Gastrocnemius medialis (tissue), 4 donors: ENCODE measurements around the gene FAM124A. TPM values are rescaled to one million over a fixed set of nuclear protein-coding genes. Genes with fewer than 3 reads are reported as not detected.

Source experiments
- ATAC-seq, 2 donors: fragments of 150-250 bp; one replicate each; pipeline ENCODE4 v1.9.1; 2016
- DNase-seq, 2 donors: peaks; one replicate each; pipeline ENCODE4 v3.0.0-alpha.2; 2019
- H3K27ac ChIP-seq, 4 donors: fragments of 200-600 bp; sonication (generic); 1 replicate in 1 of 4; 2 replicates in 3 of 4; pipeline ENCODE4 v1.5.1; 2016 to 2018; ENCODE audit warnings: mild to moderate bottlenecking in 2 of 4, moderate library complexity in 1 of 4
- H3K27me3 ChIP-seq, 3 donors: fragments of 200-600 bp; sonication (generic) in 2 of 3; 1 replicate in 1 of 3; 2 replicates in 2 of 3; pipeline versions ENCODE4 v1.5.1 to v1.6.0; 2016 to 2019; ENCODE audit warnings: mild to moderate bottlenecking in 1 of 3, moderate library complexity in 1 of 3
- H3K36me3 ChIP-seq, 2 donors: fragments of 200-600 bp; sonication (generic) in 1 of 2; one replicate each; pipeline ENCODE4 v1.5.1; 2017 to 2018
- H3K4me1 ChIP-seq, 2 donors: fragments of 200-600 bp; sonication (generic) in 1 of 2; one replicate each; pipeline ENCODE4 v1.5.1; 2016 to 2017; ENCODE audit warnings: mild to moderate bottlenecking in 2 of 2
- H3K4me3 ChIP-seq, 4 donors: fragments of 200-600 bp; sonication (generic) in 3 of 4; 1 replicate in 1 of 4; 2 replicates in 3 of 4; pipeline ENCODE4 v1.5.1; 2016 to 2019; ENCODE audit warnings: mild to moderate bottlenecking in 2 of 4
- H3K9me3 ChIP-seq, 3 donors: fragments of 200-600 bp; sonication (generic) in 2 of 3; 1 replicate in 1 of 3; 2 replicates in 2 of 3; pipeline ENCODE4 v1.5.1; 2016 to 2019
- CTCF ChIP-seq, 5 experiments: fragments of 450-650 bp in 3 of 5; fragments of 200-600 bp in 2 of 5; sonication (generic) in 2 of 5; IDR thresholded peaks in 4 of 5; conservative IDR thresholded peaks in 1 of 5; 1 replicate in 4 of 5; 2 replicates in 1 of 5; pipeline ENCODE4 v1.5.1; 2016 to 2019; ENCODE audit warnings: antibody characterized with exemption in 5 of 5, mild to moderate bottlenecking in 3 of 5, moderate library complexity in 3 of 5
- POLR2A ChIP-seq, 2 donors: fragments of 450-650 bp; IDR thresholded peaks; one replicate each; pipeline ENCODE4 v1.6.1; 2017; ENCODE audit warnings: antibody characterized with exemption in 2 of 2, mild to moderate bottlenecking in 2 of 2, moderate library complexity in 2 of 2
- in situ Hi-C, 4 donors: fragments of 200-750 bp; cut with MboI; loops; one replicate each; pipeline versions ENCODE4 v1.15.0 to v1.8.0; 2017; ENCODE audit warnings: low sequenced_read_pairs in 4 of 4
- intact Hi-C: fragments of 100-400 bp; cut with DNase I; formaldehyde crosslinking; loops from one replicate; pipeline ENCODE4 v1.15.1; 2023; ENCODE audit warnings: low total_unique reads
- total RNA-seq, 4 donors: library from RNA; depleted of rRNA; stranded (reverse); fragments of >200 nt; gene quantifications; one replicate each; pipeline versions ENCODE4 v1.1.0 to v1.2.3, GENCODE V29; 2016

The FAM124A gene
- total RNA-seq, 4 donors from 2014 or later = 0.66 to 2.0 (median 0.81) TPM

- Histone ChIP-seq H3K4me1 (no peaks in the 10 kb centered on the region), H3K9me3 (no peaks in the 10 kb centered on the region), H3K27ac (no peak overlapping the region), H3K36me3 (no peaks in the 10 kb centered on the region), H3K27me3 (no peaks in the 10 kb centered on the region), H3K4me3 (no peak overlapping the region)
- intact Hi-C loops (no loop called here), in situ Hi-C loops (no loop called here)
- ATAC-seq (no peak), DNase-seq (no peak)
- TF ChIP-seq POLR2A (IDR thresholded peaks at IDR 0.05) (no peak), CTCF (IDR thresholded peaks at IDR 0.05 in 4 of 5, conservative IDR thresholded peaks at IDR 0.05 in 1 of 5) (no peak)
These were observed 107.4 kb downstream of the FAM124A start for GRCh38 chr13:51329606-51330005.

GRCh38 chr13:51330791-51331190 is 108.6 kb downstream of the FAM124A start:
- no peak overlapping the region for H3K27ac ChIP-seq
- in situ Hi-C loops (no loop called here), intact Hi-C loops (no loop called here)
- no peak overlapping the region for H3K4me3 ChIP-seq
- no peaks in the 10 kb centered on the region for H3K27me3 ChIP-seq
- ATAC-seq = no peak
- no peak for DNase-seq
- H3K36me3 ChIP-seq = no peaks in the 10 kb centered on the region
- H3K4me1 ChIP-seq = no peaks in the 10 kb centered on the region
- H3K9me3 ChIP-seq = no peaks in the 10 kb centered on the region
- TF ChIP-seq CTCF (IDR thresholded peaks at IDR 0.05 in 4 of 5, conservative IDR thresholded peaks at IDR 0.05 in 1 of 5) = no peak
- TF ChIP-seq POLR2A (IDR thresholded peaks at IDR 0.05) = no peak

DNA sequence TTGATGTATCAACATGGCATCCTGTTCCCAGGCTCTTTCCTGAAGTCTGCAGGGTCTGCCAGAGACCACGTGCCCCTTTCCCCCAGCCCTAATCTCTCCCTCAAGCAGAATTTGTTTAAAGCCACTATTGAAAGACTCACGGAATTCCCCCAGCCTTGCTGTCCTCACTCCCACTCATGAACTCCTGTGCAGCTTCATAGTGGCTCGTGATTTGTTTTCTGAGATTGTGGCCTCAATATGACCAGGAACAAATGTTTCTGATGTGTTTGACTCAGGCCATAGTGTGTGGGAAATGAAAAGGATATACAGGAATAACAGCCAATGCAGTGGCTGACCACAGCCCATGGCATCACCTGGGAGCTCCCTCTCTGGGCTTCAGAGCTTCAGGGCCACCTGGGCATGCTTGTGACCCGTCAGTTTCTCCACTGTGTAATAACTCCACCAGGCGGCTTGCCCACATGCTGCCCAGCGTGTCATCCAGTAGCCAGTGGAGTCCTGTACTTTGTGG is 109.2 kb downstream of the FAM124A start:
- no peaks in the 10 kb centered on the region for H3K4me1 ChIP-seq
- no peak for ATAC-seq
- no peak for DNase-seq
- no peaks in the 10 kb centered on the region for H3K9me3 ChIP-seq
- in situ Hi-C loops (no loop called here), intact Hi-C loops (no loop called here)
- H3K36me3 ChIP-seq = no peaks in the 10 kb centered on the region
- TF ChIP-seq CTCF (IDR thresholded peaks at IDR 0.05 in 4 of 5, conservative IDR thresholded peaks at IDR 0.05 in 1 of 5) (no peak), POLR2A (IDR thresholded peaks at IDR 0.05) (no peak)
- H3K4me3 ChIP-seq = no peak overlapping the region
- no peak overlapping the region for H3K27ac ChIP-seq
- no peaks in the 10 kb centered on the region for H3K27me3 ChIP-seq

- Histone ChIP-seq H3K27me3 (no peaks in the 10 kb centered on the region), H3K4me1 (no peaks in the 10 kb centered on the region), H3K4me3 (no peak overlapping the region), H3K9me3 (no peaks in the 10 kb centered on the region), H3K27ac (no peak overlapping the region), H3K36me3 (no peaks in the 10 kb centered on the region)
- DNase-seq (no peak), ATAC-seq (no peak)
- intact Hi-C loops = no loop called here
- TF ChIP-seq POLR2A (IDR thresholded peaks at IDR 0.05) = no peak
- TF ChIP-seq CTCF (IDR thresholded peaks at IDR 0.05 in 4 of 5, conservative IDR thresholded peaks at IDR 0.05 in 1 of 5) = no peak
- in situ Hi-C loops = no loop called here
These were observed 110.6 kb downstream of the FAM124A start for GRCh38 chr13:51332566-51333361.
